A673 (cell line): ENCODE results near the gene SLIT3.

Experiments
- EZH2 ChIP-seq: fragments of 200-600 bp; sonication (generic); IDR thresholded peaks from 2 replicates; pipeline ENCODE4 v1.6.1; 2017; ENCODE audit warnings: borderline replicate concordance, low read depth, mild to moderate bottlenecking, mixed read lengths, antibody characterized with exemption, low read length; ENCODE audit not compliant: poor library complexity, severe bottlenecking
- TF ChIP-seq, protein P1 (sequence below): fragments of 300-800, 200-600 bp; sonication (generic); conservative IDR thresholded peaks from 2 replicates; pipeline ENCODE4 v1.5.1; 2017; ENCODE audit warnings: low read depth, mild to moderate bottlenecking, antibody characterized with exemption, low read length, moderate library complexity, mixed read lengths

DNA sequence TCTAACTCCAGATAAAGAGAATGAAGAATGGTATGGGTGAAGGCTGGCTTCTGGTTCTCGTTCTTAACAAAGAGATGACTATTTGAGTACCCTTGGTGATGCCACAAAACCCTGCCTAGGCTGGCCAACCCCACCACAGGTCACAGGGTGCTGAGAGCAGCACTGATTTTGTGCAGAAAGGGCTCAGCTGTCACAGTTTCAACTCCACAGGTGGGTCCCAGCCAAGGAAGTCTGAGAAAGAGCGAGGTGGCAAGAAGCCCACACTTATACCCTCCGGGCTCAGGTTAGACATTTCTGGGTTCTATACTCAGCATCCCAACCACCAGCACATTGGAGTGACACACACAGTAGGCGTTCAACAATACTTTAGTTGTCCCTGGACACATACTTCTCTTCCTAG is 118.1 kb downstream of the SLIT3 start:
- TF ChIP-seq, protein P1, sequence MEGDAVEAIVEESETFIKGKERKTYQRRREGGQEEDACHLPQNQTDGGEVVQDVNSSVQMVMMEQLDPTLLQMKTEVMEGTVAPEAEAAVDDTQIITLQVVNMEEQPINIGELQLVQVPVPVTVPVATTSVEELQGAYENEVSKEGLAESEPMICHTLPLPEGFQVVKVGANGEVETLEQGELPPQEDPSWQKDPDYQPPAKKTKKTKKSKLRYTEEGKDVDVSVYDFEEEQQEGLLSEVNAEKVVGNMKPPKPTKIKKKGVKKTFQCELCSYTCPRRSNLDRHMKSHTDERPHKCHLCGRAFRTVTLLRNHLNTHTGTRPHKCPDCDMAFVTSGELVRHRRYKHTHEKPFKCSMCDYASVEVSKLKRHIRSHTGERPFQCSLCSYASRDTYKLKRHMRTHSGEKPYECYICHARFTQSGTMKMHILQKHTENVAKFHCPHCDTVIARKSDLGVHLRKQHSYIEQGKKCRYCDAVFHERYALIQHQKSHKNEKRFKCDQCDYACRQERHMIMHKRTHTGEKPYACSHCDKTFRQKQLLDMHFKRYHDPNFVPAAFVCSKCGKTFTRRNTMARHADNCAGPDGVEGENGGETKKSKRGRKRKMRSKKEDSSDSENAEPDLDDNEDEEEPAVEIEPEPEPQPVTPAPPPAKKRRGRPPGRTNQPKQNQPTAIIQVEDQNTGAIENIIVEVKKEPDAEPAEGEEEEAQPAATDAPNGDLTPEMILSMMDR, result no peak
- no peak for TF ChIP-seq EZH2
